Vagina (tissue), 2 donors: Measurements from ENCODE around the gene PGAP1. TPM values are rescaled to one million over a fixed set of nuclear protein-coding genes. Genes with fewer than 3 reads are reported as not detected.

ENCODE experiments used
- DNase-seq, 2 donors: peaks; one replicate each; pipeline ENCODE4 v3.0.0-alpha.2; 2017; ENCODE audit errors: extremely low spot score in 2 of 2
- H3K27ac ChIP-seq: fragments of 200-600 bp; sonication (generic); one replicate; pipeline ENCODE4 v1.5.1; 2019
- H3K27me3 ChIP-seq: fragments of 200-600 bp; sonication (generic); one replicate; pipeline ENCODE4 v1.5.1; 2019
- H3K36me3 ChIP-seq, 2 donors: fragments of 200-600 bp; sonication (generic); one replicate each; pipeline ENCODE4 v1.5.1; 2017 to 2019
- H3K4me1 ChIP-seq: fragments of 200-600 bp; sonication (generic); one replicate; pipeline ENCODE4 v1.5.1; 2019
- H3K4me3 ChIP-seq, 2 donors: fragments of 200-600 bp; sonication (generic); 1 replicate in 1 of 2; 2 replicates in 1 of 2; pipeline ENCODE4 v1.5.1; 2016 to 2019
- H3K9me3 ChIP-seq: fragments of 200-600 bp; sonication (generic); one replicate; pipeline ENCODE4 v1.5.1; 2019
- POLR2A ChIP-seq, 2 donors: fragments of 450-650 bp; IDR thresholded peaks; one replicate each; pipeline ENCODE4 v1.6.1; 2017; ENCODE audit warnings: antibody characterized with exemption in 2 of 2, mild to moderate bottlenecking in 2 of 2, moderate library complexity in 2 of 2
- POLR2AphosphoS5 ChIP-seq, 2 donors: sonication (generic); formaldehyde crosslinking; IDR thresholded peaks; one replicate each; pipeline ENCODE4 v1.9.0; 2017; ENCODE audit warnings: antibody characterized with exemption in 2 of 2, mild to moderate bottlenecking in 2 of 2, low read depth in 1 of 2; ENCODE audit not compliant: insufficient read depth in 1 of 2
- intact Hi-C: fragments of 100-400 bp; cut with DNase I; formaldehyde crosslinking; loops from one replicate; pipeline ENCODE4 v1.15.1; 2023
- small RNA-seq: library from RNA; depleted of rRNA; stranded (forward); fragments of <200 nt; gene quantifications from one replicate; pipeline ENCODE3, GENCODE V24; 2016
- total RNA-seq: library from RNA; depleted of rRNA; stranded (reverse); fragments of >200 nt; gene quantifications from one replicate; pipeline ENCODE4 v1.2.3, GENCODE V29; 2016
- TF ChIP-seq, protein P1 (sequence below), 3 experiments: fragments of 450-650 bp in 2 of 3; fragments of 200-600 bp in 1 of 3; sonication (generic) in 1 of 3; IDR thresholded peaks; one replicate each; pipeline ENCODE4 v1.5.1; 2017 to 2019; ENCODE audit warnings: antibody characterized with exemption in 3 of 3, mild to moderate bottlenecking in 2 of 3, moderate library complexity in 2 of 3

The PGAP1 gene
- total RNA-seq, 1 donor from 2014 or later = 15.2 TPM

DNA sequence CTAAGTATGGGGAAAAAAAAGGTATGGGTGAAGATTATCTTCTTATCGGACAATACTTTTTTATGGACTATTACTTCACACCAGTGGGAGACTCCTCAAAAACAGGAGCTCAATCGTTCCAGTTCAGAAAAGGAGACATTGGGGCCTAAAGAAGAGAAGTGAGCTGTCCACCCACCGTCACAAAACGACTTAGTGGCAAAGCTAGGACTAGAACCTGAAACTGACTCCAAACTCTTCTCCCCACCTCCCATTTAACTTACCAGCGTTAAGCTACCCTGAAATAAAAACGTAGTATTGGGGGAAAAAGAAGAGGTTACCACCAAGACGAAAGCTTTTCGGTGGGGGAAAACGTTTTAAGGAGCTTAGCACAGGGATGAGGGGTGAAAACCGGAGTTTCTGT, 127.5 kb downstream of the PGAP1 start:
- H3K27ac ChIP-seq = peak overlapping the region; percentile 84
- peaks cover 19% of the 10 kb centered on the region for H3K4me1 ChIP-seq
- intact Hi-C loops = loop anchor here (10.0 kb wide), 1 partner anchor 976 kb away; no protein-coding TSS in a partner anchor
- TF ChIP-seq POLR2AphosphoS5 (IDR thresholded peaks at IDR 0.05; ENCODE audit: insufficient read depth in 1 of 2, low read depth in 1 of 2) = no peak
- no peak for TF ChIP-seq POLR2A (IDR thresholded peaks at IDR 0.05)
- TF ChIP-seq, protein P1, sequence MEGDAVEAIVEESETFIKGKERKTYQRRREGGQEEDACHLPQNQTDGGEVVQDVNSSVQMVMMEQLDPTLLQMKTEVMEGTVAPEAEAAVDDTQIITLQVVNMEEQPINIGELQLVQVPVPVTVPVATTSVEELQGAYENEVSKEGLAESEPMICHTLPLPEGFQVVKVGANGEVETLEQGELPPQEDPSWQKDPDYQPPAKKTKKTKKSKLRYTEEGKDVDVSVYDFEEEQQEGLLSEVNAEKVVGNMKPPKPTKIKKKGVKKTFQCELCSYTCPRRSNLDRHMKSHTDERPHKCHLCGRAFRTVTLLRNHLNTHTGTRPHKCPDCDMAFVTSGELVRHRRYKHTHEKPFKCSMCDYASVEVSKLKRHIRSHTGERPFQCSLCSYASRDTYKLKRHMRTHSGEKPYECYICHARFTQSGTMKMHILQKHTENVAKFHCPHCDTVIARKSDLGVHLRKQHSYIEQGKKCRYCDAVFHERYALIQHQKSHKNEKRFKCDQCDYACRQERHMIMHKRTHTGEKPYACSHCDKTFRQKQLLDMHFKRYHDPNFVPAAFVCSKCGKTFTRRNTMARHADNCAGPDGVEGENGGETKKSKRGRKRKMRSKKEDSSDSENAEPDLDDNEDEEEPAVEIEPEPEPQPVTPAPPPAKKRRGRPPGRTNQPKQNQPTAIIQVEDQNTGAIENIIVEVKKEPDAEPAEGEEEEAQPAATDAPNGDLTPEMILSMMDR (IDR thresholded peaks at IDR 0.05) = no peak
- H3K4me3 ChIP-seq = peak overlapping the region; percentile 78
- DNase-seq = no peak
- peaks cover 0 to 16% of the 10 kb centered on the region in 2 donors for H3K36me3 ChIP-seq
- no peaks in the 10 kb centered on the region for H3K27me3 ChIP-seq
- H3K9me3 ChIP-seq = no peaks in the 10 kb centered on the region

DNA sequence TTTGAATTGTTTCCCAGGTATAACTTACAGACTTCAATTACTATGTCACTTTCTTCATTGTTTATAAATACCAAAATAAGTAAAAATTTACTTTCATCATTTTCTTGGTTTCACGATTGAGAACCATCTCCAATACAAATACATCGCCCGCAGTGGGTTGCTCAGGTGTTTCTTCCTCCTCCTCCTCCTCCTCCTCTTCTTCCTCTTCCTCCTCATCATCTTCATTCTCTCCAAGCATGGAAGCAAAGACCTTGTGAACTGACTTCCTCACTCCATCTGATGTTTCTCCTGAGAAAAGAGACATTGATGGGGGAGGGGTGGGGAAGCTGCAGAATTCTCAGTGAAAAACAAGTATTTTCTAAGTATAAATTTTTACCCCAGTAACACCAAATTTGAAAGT, 133.6 kb downstream of the PGAP1 start:
- H3K27me3 ChIP-seq = no peaks in the 10 kb centered on the region
- no peak for TF ChIP-seq POLR2A (IDR thresholded peaks at IDR 0.05)
- TF ChIP-seq, protein P1 (IDR thresholded peaks at IDR 0.05) = no peak
- TF ChIP-seq POLR2AphosphoS5 (IDR thresholded peaks at IDR 0.05; ENCODE audit: insufficient read depth in 1 of 2, low read depth in 1 of 2) = no peak
- no peak overlapping the region for H3K27ac ChIP-seq
- intact Hi-C loops = loop anchor here (10.0 kb wide), 1 partner anchor 982 kb away; no protein-coding TSS in a partner anchor
- no peak overlapping the region for H3K4me3 ChIP-seq
- peaks cover 0 to 68% of the 10 kb centered on the region in 2 donors for H3K36me3 ChIP-seq
- DNase-seq = no peak
- peaks cover 6% of the 10 kb centered on the region for H3K4me1 ChIP-seq
- no peaks in the 10 kb centered on the region for H3K9me3 ChIP-seq

DNA sequence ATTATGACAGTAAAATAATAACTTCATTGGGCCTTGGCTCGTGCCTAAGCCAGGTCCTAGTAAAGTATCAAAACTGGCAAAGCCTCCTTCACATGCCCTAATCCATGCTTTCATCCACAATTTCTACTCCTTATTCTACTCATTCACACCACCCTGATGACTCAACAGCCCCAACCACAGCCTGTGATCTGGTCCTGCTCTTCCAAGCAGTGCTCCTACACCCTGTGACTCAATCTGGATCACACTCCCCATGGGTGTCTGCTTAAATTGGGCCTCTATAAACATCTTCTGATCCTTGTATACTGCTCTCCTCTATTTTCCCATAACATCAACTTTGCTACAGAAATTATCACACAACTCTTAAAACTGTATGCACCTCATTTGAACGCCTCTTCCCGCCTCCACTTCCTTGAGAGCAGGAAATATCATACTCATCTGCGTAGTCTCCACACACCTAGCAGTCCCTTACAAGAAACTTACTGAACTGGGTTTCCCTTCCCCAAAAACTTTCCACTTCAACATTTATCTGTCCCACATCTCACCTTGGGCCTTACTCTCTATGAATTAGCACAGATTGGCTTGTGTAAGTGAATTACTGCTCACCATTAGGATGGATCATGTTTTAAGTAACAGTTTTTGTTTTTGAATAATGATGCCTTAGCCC, 142.9 kb downstream of the PGAP1 start:
- Histone ChIP-seq H3K9me3 (no peaks in the 10 kb centered on the region), H3K27ac (no peak overlapping the region), H3K4me3 (no peak overlapping the region), H3K4me1 (no peaks in the 10 kb centered on the region), H3K36me3 (peaks cover 0 to 58% of the 10 kb centered on the region in 2 donors), H3K27me3 (no peaks in the 10 kb centered on the region)
- TF ChIP-seq, protein P1 (IDR thresholded peaks at IDR 0.05) = no peak
- TF ChIP-seq POLR2A (IDR thresholded peaks at IDR 0.05) = no peak
- TF ChIP-seq POLR2AphosphoS5 (IDR thresholded peaks at IDR 0.05; ENCODE audit: insufficient read depth in 1 of 2, low read depth in 1 of 2) = no peak
- DNase-seq = no peak
- intact Hi-C loops = no loop called here

Small RNAs within 50 kb of the gene (small RNA-seq; reads per million reads assigned to genes)
- not detected for gene AC012486.1

Other genes with a start within 250 kb of the PGAP1 start
- gene GTF3C3, start 127.0 kb downstream of the PGAP1 start, total RNA-seq = 20.4 TPM
- not detected for gene C2orf66, start 117.4 kb downstream of the PGAP1 start, total RNA-seq